Parathyroid adenoma (tissue), 2 donors: ENCODE measurements around the gene DSCAM.

Source experiments
- H2AFZ ChIP-seq: fragments of 300-600 bp; sonication (generic); one replicate; pipeline ENCODE4 v1.7.0; 2017; ENCODE audit warnings: antibody characterized with exemption, mild to moderate bottlenecking
- H3K27ac ChIP-seq: fragments of 300-600 bp; sonication (generic); one replicate; pipeline ENCODE4 v1.7.0; 2017
- H3K27me3 ChIP-seq: fragments of 300-600 bp; sonication (generic); one replicate; pipeline ENCODE4 v1.7.0; 2017; ENCODE audit warnings: low read length; ENCODE audit not compliant: control insufficient read depth, insufficient read depth
- H3K36me3 ChIP-seq: fragments of 300-600 bp; sonication (generic); one replicate; pipeline ENCODE4 v1.7.0; 2017; ENCODE audit warnings: low read length; ENCODE audit not compliant: control insufficient read depth, insufficient read depth
- H3K4me1 ChIP-seq: fragments of 300-600 bp; sonication (generic); one replicate; pipeline ENCODE4 v1.7.0; 2017; ENCODE audit warnings: control low read depth
- H3K4me2 ChIP-seq: fragments of 300-600 bp; sonication (generic); one replicate; pipeline ENCODE4 v1.7.0; 2017; ENCODE audit warnings: low read length
- H3K4me3 ChIP-seq: fragments of 300-600 bp; sonication (generic); one replicate; pipeline ENCODE4 v1.7.0; 2017; ENCODE audit warnings: low read depth, low read length
- H3K79me2 ChIP-seq: fragments of 300-600 bp; sonication (generic); one replicate; pipeline ENCODE4 v1.7.0; 2017; ENCODE audit warnings: control low read depth
- H3K9ac ChIP-seq: fragments of 300-600 bp; sonication (generic); one replicate; pipeline ENCODE4 v1.7.0; 2017; ENCODE audit warnings: mild to moderate bottlenecking
- H3K9me3 ChIP-seq: fragments of 300-600 bp; sonication (generic); one replicate; pipeline ENCODE4 v1.7.0; 2017; ENCODE audit warnings: low read length; ENCODE audit not compliant: control insufficient read depth
- TF ChIP-seq, protein P1 (sequence below): fragments of 300-600 bp; sonication (generic); IDR thresholded peaks from one replicate; pipeline ENCODE4 v1.7.0; 2017; ENCODE audit warnings: antibody characterized with exemption, mild to moderate bottlenecking
- donor health status: primary hyperparathyroidism.

Gene DSCAM

DNA sequence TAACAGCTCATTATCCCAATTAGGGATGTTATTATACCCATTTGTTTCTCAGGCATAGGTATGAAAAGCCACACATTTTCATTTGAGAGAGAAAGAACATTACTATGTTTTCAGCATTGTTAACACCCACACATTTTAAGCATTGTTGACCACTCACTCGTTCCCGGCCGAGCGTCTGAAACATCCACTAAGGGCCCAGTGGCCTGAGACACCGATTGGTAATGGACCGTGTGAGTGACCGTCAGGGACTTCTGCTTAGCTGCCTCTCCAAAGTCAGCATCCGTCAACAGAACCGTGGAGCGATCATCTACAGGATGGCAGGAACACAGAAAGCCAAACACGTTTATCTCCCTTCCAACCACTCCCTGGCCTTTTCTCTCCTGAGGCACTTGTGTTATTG is 795.2 kb downstream of the DSCAM start:
- no peaks in the 10 kb centered on the region for H3K9me3 ChIP-seq
- no peaks in the 10 kb centered on the region for H3K27me3 ChIP-seq
- H3K27ac ChIP-seq: no peak overlapping the region
- no peak overlapping the region for H3K4me3 ChIP-seq
- no peak overlapping the region for H3K9ac ChIP-seq
- H3K36me3 ChIP-seq: no peaks in the 10 kb centered on the region
- no peaks in the 10 kb centered on the region for H3K79me2 ChIP-seq
- no peak overlapping the region for H3K4me2 ChIP-seq
- H3K4me1 ChIP-seq: no peaks in the 10 kb centered on the region
- TF ChIP-seq, protein P1, sequence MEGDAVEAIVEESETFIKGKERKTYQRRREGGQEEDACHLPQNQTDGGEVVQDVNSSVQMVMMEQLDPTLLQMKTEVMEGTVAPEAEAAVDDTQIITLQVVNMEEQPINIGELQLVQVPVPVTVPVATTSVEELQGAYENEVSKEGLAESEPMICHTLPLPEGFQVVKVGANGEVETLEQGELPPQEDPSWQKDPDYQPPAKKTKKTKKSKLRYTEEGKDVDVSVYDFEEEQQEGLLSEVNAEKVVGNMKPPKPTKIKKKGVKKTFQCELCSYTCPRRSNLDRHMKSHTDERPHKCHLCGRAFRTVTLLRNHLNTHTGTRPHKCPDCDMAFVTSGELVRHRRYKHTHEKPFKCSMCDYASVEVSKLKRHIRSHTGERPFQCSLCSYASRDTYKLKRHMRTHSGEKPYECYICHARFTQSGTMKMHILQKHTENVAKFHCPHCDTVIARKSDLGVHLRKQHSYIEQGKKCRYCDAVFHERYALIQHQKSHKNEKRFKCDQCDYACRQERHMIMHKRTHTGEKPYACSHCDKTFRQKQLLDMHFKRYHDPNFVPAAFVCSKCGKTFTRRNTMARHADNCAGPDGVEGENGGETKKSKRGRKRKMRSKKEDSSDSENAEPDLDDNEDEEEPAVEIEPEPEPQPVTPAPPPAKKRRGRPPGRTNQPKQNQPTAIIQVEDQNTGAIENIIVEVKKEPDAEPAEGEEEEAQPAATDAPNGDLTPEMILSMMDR: no peak
- H2AFZ ChIP-seq: no peak overlapping the region

DNA sequence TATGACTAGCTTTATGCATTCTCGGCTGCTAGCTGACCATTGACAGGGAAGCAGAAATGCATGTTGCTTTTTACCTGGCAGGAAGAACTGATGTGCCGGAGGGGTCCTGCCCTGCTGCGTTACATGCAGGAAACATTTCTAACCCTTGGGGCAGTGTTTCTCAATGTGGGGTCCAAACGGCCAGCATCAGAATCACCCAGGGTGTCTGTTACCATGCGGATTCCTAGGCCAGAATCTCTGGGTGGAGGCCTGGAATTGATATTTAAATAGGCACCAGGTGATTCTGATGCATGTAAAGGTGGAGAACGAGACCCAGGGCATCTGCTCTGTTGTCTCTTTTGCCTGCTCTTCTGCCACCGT is 797.0 kb downstream of the DSCAM start:
- Histone ChIP-seq H3K4me3 (no peak overlapping the region), H3K9ac (no peak overlapping the region), H2AFZ (no peak overlapping the region), H3K36me3 (no peaks in the 10 kb centered on the region), H3K27me3 (no peaks in the 10 kb centered on the region), H3K4me2 (no peak overlapping the region), H3K9me3 (no peaks in the 10 kb centered on the region), H3K4me1 (no peaks in the 10 kb centered on the region), H3K27ac (no peak overlapping the region), H3K79me2 (no peaks in the 10 kb centered on the region)
- TF ChIP-seq, protein P1: no peak

DNA sequence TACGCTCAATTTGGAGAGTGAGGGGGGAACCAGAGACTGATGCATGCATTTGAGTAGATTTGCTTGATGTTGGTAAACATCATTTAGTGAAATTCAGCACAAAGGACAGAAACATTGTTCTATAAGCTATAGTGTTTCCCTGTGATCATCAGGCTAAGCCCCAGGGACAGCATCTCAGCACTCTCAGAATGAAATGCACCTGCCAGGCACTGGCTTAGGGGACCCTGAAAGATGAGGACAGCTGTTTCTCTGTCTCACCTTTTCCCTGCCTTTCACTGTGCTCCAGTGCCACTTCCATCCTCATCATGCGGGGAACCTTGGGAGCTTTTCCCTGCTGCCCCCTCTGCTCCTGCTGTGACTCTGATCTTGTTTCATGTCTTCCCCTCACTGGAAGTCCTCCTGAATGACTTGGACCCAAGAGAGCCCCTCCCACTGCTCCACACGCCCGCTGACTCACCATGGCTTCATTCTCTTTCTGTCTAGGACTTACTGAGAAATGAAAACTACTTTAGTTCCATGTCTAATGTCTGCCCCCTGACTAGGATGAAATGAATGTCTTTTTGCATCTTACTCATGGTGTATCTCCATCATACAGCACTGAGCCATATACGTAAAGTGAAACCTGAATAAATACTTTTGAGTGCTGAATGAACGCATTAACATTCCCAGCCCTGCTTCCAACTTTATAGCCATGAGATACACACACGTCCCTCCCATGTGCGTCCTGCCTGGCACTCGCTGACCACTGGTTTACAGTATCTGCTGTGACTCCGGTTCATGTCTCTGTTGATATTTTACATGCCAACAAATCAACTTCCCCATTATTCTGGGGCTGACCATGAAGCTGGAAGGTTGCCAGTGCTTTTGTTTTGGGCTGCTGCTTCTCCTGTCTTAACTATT is 797.7 kb downstream of the DSCAM start:
- Histone ChIP-seq H3K4me3 (no peak overlapping the region), H3K4me1 (no peaks in the 10 kb centered on the region), H3K79me2 (no peaks in the 10 kb centered on the region), H3K9ac (no peak overlapping the region), H3K4me2 (no peak overlapping the region), H3K27me3 (no peaks in the 10 kb centered on the region), H3K36me3 (no peaks in the 10 kb centered on the region), H3K9me3 (no peaks in the 10 kb centered on the region), H3K27ac (no peak overlapping the region), H2AFZ (no peak overlapping the region)
- TF ChIP-seq, protein P1: no peak

DNA sequence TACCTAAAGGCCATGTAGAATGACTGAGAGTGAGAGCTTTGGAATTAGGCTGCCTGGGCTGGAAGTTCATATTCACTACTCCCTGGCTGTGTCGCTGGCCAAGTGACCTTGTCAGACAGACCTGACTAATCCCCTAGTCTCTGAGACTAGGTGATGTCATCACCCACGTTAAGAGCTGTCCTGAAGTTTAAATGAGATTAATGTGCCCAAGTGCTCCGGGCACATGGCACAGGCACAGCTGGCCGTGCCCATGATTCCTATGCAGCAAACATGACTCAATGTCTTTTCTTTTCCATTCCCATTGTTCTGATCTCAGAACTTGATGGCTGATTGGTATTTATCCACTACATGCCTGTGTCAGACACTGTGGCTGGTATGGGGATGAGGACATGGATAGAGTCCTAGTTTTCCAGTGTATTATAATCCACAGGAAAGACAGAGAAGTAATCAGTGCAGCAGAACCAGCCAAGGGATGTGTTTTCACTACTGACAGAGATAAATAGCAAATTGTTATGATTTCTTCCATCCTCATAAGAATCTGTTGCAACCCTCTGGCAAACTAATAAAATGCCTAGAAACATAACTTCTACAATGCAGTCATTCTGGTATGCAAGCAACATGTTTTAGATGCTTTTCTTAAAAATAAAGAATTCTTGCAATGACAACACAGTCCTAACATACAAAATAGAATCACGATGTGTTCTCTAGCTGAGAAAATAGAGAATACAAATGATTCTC is 798.8 kb downstream of the DSCAM start:
- no peaks in the 10 kb centered on the region for H3K9me3 ChIP-seq
- no peaks in the 10 kb centered on the region for H3K27me3 ChIP-seq
- TF ChIP-seq, protein P1: no peak
- no peak overlapping the region for H3K27ac ChIP-seq
- no peaks in the 10 kb centered on the region for H3K79me2 ChIP-seq
- H3K36me3 ChIP-seq: no peaks in the 10 kb centered on the region
- no peak overlapping the region for H3K9ac ChIP-seq
- H3K4me2 ChIP-seq: no peak overlapping the region
- no peaks in the 10 kb centered on the region for H3K4me1 ChIP-seq
- H3K4me3 ChIP-seq: no peak overlapping the region
- H2AFZ ChIP-seq: no peak overlapping the region
